22Rv1 (cell line): ENCODE measurements around the gene TBC1D25.
"Not testable (repeated sequence)": the region's sequence is repeated elsewhere in the genome, so short reads cannot be mapped to it uniquely, and the experiment has no call there.

Experiments
- H3K27ac ChIP-seq: fragments of 450-650 bp; 2 replicates; pipeline ENCODE4 v1.5.1; 2017
- CTCF ChIP-seq: fragments of 450-650 bp; IDR thresholded peaks from 2 replicates; pipeline ENCODE4 v1.5.1; 2017; ENCODE audit warnings: mild to moderate bottlenecking
- ZFX ChIP-seq: fragments of 450-650 bp; IDR thresholded peaks from 2 replicates; pipeline ENCODE4 v1.6.1; 2017; ENCODE audit warnings: antibody characterized with exemption, borderline replicate concordance

TBC1D25 gene

GRCh38 chrX:48523682-48524081, 15.8 kb upstream of the TBC1D25 start:
- TF ChIP-seq ZFX, result no peak
- no peak for TF ChIP-seq CTCF
- H3K27ac ChIP-seq, result no peak overlapping the region

GRCh38 chrX:48525853-48526252, 13.7 kb upstream of the TBC1D25 start:
- H3K27ac ChIP-seq, result not testable (repeated sequence)

- TF ChIP-seq CTCF (no peak), ZFX (no peak)
- H3K27ac ChIP-seq, result peak overlapping the region; percentile 71
Measured at GRCh38 chrX:48530736-48531135, 8.8 kb upstream of the TBC1D25 start.

GRCh38 chrX:48531358-48531959, 8.1 kb upstream of the TBC1D25 start:
- H3K27ac ChIP-seq, result peak overlapping the region; percentile 71
- TF ChIP-seq ZFX (no peak), CTCF (no peak)

- peak overlapping the region; percentile 71 for H3K27ac ChIP-seq
- TF ChIP-seq ZFX, result no peak
- no peak for TF ChIP-seq CTCF
Measured at GRCh38 chrX:48532161-48532560, 7.4 kb upstream of the TBC1D25 start.

- no peak overlapping the region for H3K27ac ChIP-seq
- TF ChIP-seq CTCF (no peak), ZFX (no peak)
Measured at GRCh38 chrX:48533165-48533564, 6.3 kb upstream of the TBC1D25 start.

- peak overlapping the region; percentile 63 for H3K27ac ChIP-seq
Measured at GRCh38 chrX:48538641-48539344, 721 bp upstream of the TBC1D25 start.

More at GRCh38 chrX:48538641-48539344, 721 bp upstream of the TBC1D25 start:
- no peak for TF ChIP-seq ZFX
- TF ChIP-seq CTCF, result no peak
